HG03354 (cell line): Measurements from ENCODE around the gene MAP3K6.

Experiments
- ATAC-seq: cut with Tn5 transposase; IDR thresholded peaks from one replicate; pipeline ENCODE4 v1.9.1; 2021; ENCODE audit warnings: mild to moderate bottlenecking; ENCODE audit not compliant: unreplicated experiment, poor library complexity, severe bottlenecking

Gene MAP3K6

GRCh38 chr1:27358928-27359313 is 7.8 kb downstream of the MAP3K6 start:
- ATAC-seq: no peak

GRCh38 chr1:27358038-27358927 is 8.5 kb downstream of the MAP3K6 start:
- ATAC-seq: no peak

GRCh38 chr1:27357281-27358037 is 9.3 kb downstream of the MAP3K6 start:
- ATAC-seq: peak; percentile 63

GRCh38 chr1:27356619-27357280 is 10.0 kb downstream of the MAP3K6 start:
- ATAC-seq: no peak

- ATAC-seq: no peak
Measured at GRCh38 chr1:27356277-27356618, 10.5 kb downstream of the MAP3K6 start.

- no peak for ATAC-seq
Measured at GRCh38 chr1:27355683-27356082, 11.1 kb downstream of the MAP3K6 start.

GRCh38 chr1:27353629-27354028 is 13.1 kb downstream of the MAP3K6 start:
- no peak for ATAC-seq

GRCh38 chr1:27353166-27353565 is 13.6 kb downstream of the MAP3K6 start:
- no peak for ATAC-seq

GRCh38 chr1:27351541-27352107 is 15.1 kb downstream of the MAP3K6 start:
- no peak for ATAC-seq

- no peak for ATAC-seq
Measured at GRCh38 chr1:27350663-27351540, 15.9 kb downstream of the MAP3K6 start.

GRCh38 chr1:27349784-27350662 is 16.7 kb downstream of the MAP3K6 start:
- ATAC-seq: no peak

GRCh38 chr1:27348861-27349783 is 17.6 kb downstream of the MAP3K6 start:
- no peak for ATAC-seq

GRCh38 chr1:27346991-27347624 is 19.7 kb downstream of the MAP3K6 start:
- ATAC-seq: no peak

GRCh38 chr1:27346357-27346756 is 20.4 kb downstream of the MAP3K6 start:
- no peak for ATAC-seq

- no peak for ATAC-seq
Measured at GRCh38 chr1:27345272-27345671, 21.5 kb downstream of the MAP3K6 start.

GRCh38 chr1:27343639-27344025 is 23.1 kb downstream of the MAP3K6 start:
- no peak for ATAC-seq
